A549 (cell line): ENCODE data around the gene PPP1R14D. TPM values are rescaled to one million over a fixed set of nuclear protein-coding genes. Genes with fewer than 3 reads are reported as not detected.

Experiments used
- ATAC-seq, 2 experiments: fragments of 200-7000 bp in 1 of 2; fragments of >200 bp in 1 of 2; cut with Nextera tagmentation in 1 of 2; cut with Tn5 transposase in 1 of 2; 3 replicates each; pipeline versions ENCODE4 v1.8.0 to v1.9.1; 2018 to 2020; ENCODE audit warnings: mild to moderate bottlenecking in 1 of 2, moderate library complexity in 1 of 2
- CTCF ChIA-PET: fragments of 300-600 bp; sonication (Branson Sonifier 250); formaldehyde crosslinking; extraction: SDS; loops from one replicate; lab custom pipeline; 2021; ENCODE audit warnings: antibody characterized with exemption, inconsistent platforms; lab: Yijun Ruan, JAX
- POLR2A ChIA-PET: fragments of 350-600 bp; formaldehyde crosslinking; extraction: SDS; loops from one replicate; lab custom pipeline; 2021; ENCODE audit warnings: antibody characterized with exemption, inconsistent platforms; lab: Yijun Ruan, JAX
- DNase-seq, 2 experiments: peaks; one replicate each; pipeline versions ENCODE4 v3.0.0 to v3.0.0-alpha.2; 2011 to 2016; ENCODE audit warnings: low read depth in 1 of 2, low spot score in 1 of 2
- FAIRE-seq: peaks from 2 replicates; lab custom pipeline; 2011; peaks lifted over from hg19 to GRCh38; lab: Jason Lieb, UNC
- H3K27ac ChIP-seq, 2 experiments: fragments of >200 bp; sonication (Bioruptor Twin); formaldehyde crosslinking; 3 replicates each; pipeline ENCODE4 v1.5.1; 2016 to 2017
- H3K4me1 ChIP-seq: fragments of >200 bp; sonication (Bioruptor Twin); formaldehyde crosslinking; 3 replicates; pipeline ENCODE4 v1.6.1; 2016
- H3K4me2 ChIP-seq: fragments of >200 bp; sonication (Bioruptor Twin); formaldehyde crosslinking; 3 replicates; pipeline ENCODE4 v1.6.1; 2016
- H3K4me3 ChIP-seq: fragments of >200 bp; sonication (Bioruptor Twin); formaldehyde crosslinking; 3 replicates; pipeline ENCODE4 v1.5.1; 2016
- H3K9me3 ChIP-seq: fragments of >200 bp; sonication (Bioruptor Twin); formaldehyde crosslinking; 3 replicates; pipeline ENCODE4 v1.6.1; 2016
- BCL3 ChIP-seq: fragments of >200 bp; sonication (Bioruptor Twin); formaldehyde crosslinking; IDR thresholded peaks from 3 replicates; pipeline ENCODE4 v1.6.1; 2016
- BHLHE40 ChIP-seq: IDR thresholded peaks from 2 replicates; pipeline ENCODE4 v1.6.1; 2012; ENCODE audit warnings: low read depth, low read length, inconsistent platforms
- CBX2 ChIP-seq: fragments of 200-600 bp; sonication (generic); IDR thresholded peaks from 2 replicates; pipeline ENCODE4 v1.6.1; 2016; ENCODE audit warnings: low read depth, mild to moderate bottlenecking, borderline replicate concordance
- CBX8 ChIP-seq: fragments of 200-600 bp; sonication (generic); IDR thresholded peaks from 2 replicates; pipeline ENCODE4 v1.6.1; 2016
- CEBPB ChIP-seq, 2 experiments: fragments of >200 bp in 1 of 2; sonication (Bioruptor Twin) in 1 of 2; formaldehyde crosslinking in 1 of 2; IDR thresholded peaks; 2 replicates each; pipeline ENCODE4 v1.6.1; 2012 to 2016
- CTCF ChIP-seq: fragments of >200 bp; sonication (Bioruptor Twin); formaldehyde crosslinking; IDR thresholded peaks from 3 replicates; pipeline ENCODE4 v1.5.1; 2016
- EHF ChIP-seq: fragments of 250-450 bp; sonication (Bioruptor Pico); IDR thresholded peaks from 2 replicates; pipeline ENCODE4 v1.5.0; 2020; ENCODE audit warnings: mild to moderate bottlenecking
- ELK1 ChIP-seq: fragments of 150-350 bp; IDR thresholded peaks from 2 replicates; pipeline ENCODE4 v1.6.1; 2014; ENCODE audit warnings: low read depth, mild to moderate bottlenecking, low read length
- EP300 ChIP-seq, 2 experiments: fragments of >200 bp; sonication (Bioruptor Twin); formaldehyde crosslinking; IDR thresholded peaks; 2 replicates in 1 of 2; 3 replicates in 1 of 2; pipeline ENCODE4 v1.6.1; 2016 to 2017
- FOSB ChIP-seq: fragments of 250-450 bp; sonication (Bioruptor Pico); IDR thresholded peaks from 2 replicates; pipeline ENCODE4 v1.5.0; 2020; ENCODE audit warnings: mild to moderate bottlenecking, moderate library complexity
- FOSL2 ChIP-seq, 2 experiments: fragments of 450-650 bp in 1 of 2; fragments of >200 bp in 1 of 2; sonication (Bioruptor Twin) in 1 of 2; formaldehyde crosslinking; IDR thresholded peaks; 2 replicates each; pipeline versions ENCODE4 v1.5.0 to v1.6.1; 2016 to 2020; ENCODE audit warnings: mild to moderate bottlenecking in 1 of 2, moderate library complexity in 1 of 2
- FOXS1 ChIP-seq: fragments of 250-450 bp; sonication (Bioruptor Pico); IDR thresholded peaks from 2 replicates; pipeline ENCODE4 v1.5.0; 2020; ENCODE audit warnings: mild to moderate bottlenecking, moderate library complexity
- GATA3 ChIP-seq: IDR thresholded peaks from 2 replicates; pipeline ENCODE4 v1.6.1; 2012; ENCODE audit warnings: borderline replicate concordance
- HES2 ChIP-seq: fragments of >200 bp; sonication (Bioruptor Twin); formaldehyde crosslinking; IDR thresholded peaks from 2 replicates; pipeline ENCODE4 v1.6.1; 2016
- HEYL ChIP-seq: fragments of 250-450 bp; sonication (Bioruptor Pico); IDR thresholded peaks from 2 replicates; pipeline ENCODE4 v1.8.0; 2021; ENCODE audit warnings: mild to moderate bottlenecking, moderate library complexity
- HMGXB4 ChIP-seq: fragments of 250-450 bp; sonication (Bioruptor Pico); IDR thresholded peaks from 2 replicates; pipeline ENCODE4 v1.5.0; 2021; ENCODE audit warnings: mild to moderate bottlenecking, moderate library complexity, borderline replicate concordance
- HOXB13 ChIP-seq: fragments of 250-450 bp; sonication (Bioruptor Pico); IDR thresholded peaks from 2 replicates; pipeline ENCODE4 v1.5.0; 2020; ENCODE audit warnings: low read depth, mild to moderate bottlenecking, moderate library complexity
- HOXB5 ChIP-seq: fragments of 250-450 bp; sonication (Bioruptor Pico); IDR thresholded peaks from 2 replicates; pipeline ENCODE4 v1.5.0; 2020; ENCODE audit warnings: mild to moderate bottlenecking, moderate library complexity
- JUN ChIP-seq, 2 experiments: fragments of >200 bp; sonication (Bioruptor Twin); formaldehyde crosslinking; IDR thresholded peaks; 2 replicates in 1 of 2; 3 replicates in 1 of 2; pipeline ENCODE4 v1.6.1; 2016 to 2017
- JUNB ChIP-seq: fragments of >200 bp; sonication (Bioruptor Twin); formaldehyde crosslinking; IDR thresholded peaks from 2 replicates; pipeline ENCODE4 v1.6.1; 2016
- KDM1A ChIP-seq: fragments of 200-600 bp; sonication (generic); IDR thresholded peaks from 2 replicates; pipeline ENCODE4 v1.6.1; 2016; ENCODE audit warnings: low read depth, mild to moderate bottlenecking
- MAX ChIP-seq: IDR thresholded peaks from 2 replicates; pipeline ENCODE4 v1.6.1; 2012
- MAZ ChIP-seq: fragments of 150-350 bp; IDR thresholded peaks from 2 replicates; pipeline ENCODE4 v1.6.1; 2014; ENCODE audit warnings: antibody characterized with exemption, low read depth, low read length, borderline replicate concordance
- MYC ChIP-seq: IDR thresholded peaks from 2 replicates; pipeline ENCODE4 v1.6.1; 2012; ENCODE audit warnings: mild to moderate bottlenecking, inconsistent platforms, low read length, improper control_type of control experiment, borderline replicate concordance
- NFE2L2 ChIP-seq: fragments of 150-350 bp; conservative IDR thresholded peaks from 2 replicates; pipeline ENCODE4 v1.6.1; 2014; ENCODE audit warnings: low read length
- PHF8 ChIP-seq: fragments of 200-600 bp; sonication (generic); IDR thresholded peaks from 2 replicates; pipeline ENCODE4 v1.6.1; 2016; ENCODE audit warnings: low read depth, mild to moderate bottlenecking, antibody characterized with exemption, moderate library complexity, borderline replicate concordance
- POLR2A ChIP-seq: IDR thresholded peaks from 2 replicates; pipeline ENCODE4 v1.6.1; 2012; ENCODE audit warnings: mild to moderate bottlenecking, low read length
- POLR2AphosphoS2 ChIP-seq: conservative IDR thresholded peaks from 2 replicates; pipeline ENCODE4 v1.6.1; 2012; ENCODE audit warnings: low read length, improper control_type of control experiment, inconsistent platforms
- RAD21 ChIP-seq, 2 experiments: fragments of >200 bp in 1 of 2; sonication (Bioruptor Twin) in 1 of 2; formaldehyde crosslinking in 1 of 2; IDR thresholded peaks in 1 of 2; conservative IDR thresholded peaks in 1 of 2; 2 replicates in 1 of 2; 3 replicates in 1 of 2; pipeline ENCODE4 v1.6.1; 2012 to 2018; ENCODE audit warnings: inconsistent platforms in 1 of 2
- RFX5 ChIP-seq: fragments of 450-650 bp; IDR thresholded peaks from 2 replicates; pipeline ENCODE4 v1.7.1; 2014; ENCODE audit warnings: antibody characterized with exemption, mild to moderate bottlenecking, moderate library complexity
- SMC3 ChIP-seq: fragments of >200 bp; sonication (Bioruptor Twin); formaldehyde crosslinking; IDR thresholded peaks from 3 replicates; pipeline ENCODE4 v1.6.1; 2018; ENCODE audit warnings: inconsistent platforms
- SREBF2 ChIP-seq: fragments of 450-650 bp; IDR thresholded peaks from 2 replicates; pipeline ENCODE4 v1.6.1; 2014; ENCODE audit warnings: mild to moderate bottlenecking, moderate library complexity
- TFCP2L1 ChIP-seq: fragments of 250-450 bp; sonication (Bioruptor Pico); IDR thresholded peaks from 2 replicates; pipeline ENCODE4 v1.5.0; 2021; ENCODE audit warnings: mild to moderate bottlenecking
- TP53 ChIP-seq: fragments of 250-450 bp; sonication (Bioruptor Pico); IDR thresholded peaks from 2 replicates; pipeline ENCODE4 v1.5.0; 2021; ENCODE audit warnings: mild to moderate bottlenecking, moderate library complexity
- ZFP36 ChIP-seq: fragments of 450-650 bp; IDR thresholded peaks from 2 replicates; pipeline ENCODE4 v1.6.1; 2014; ENCODE audit warnings: borderline replicate concordance; ENCODE audit not compliant: partially characterized antibody
- ZSCAN20 ChIP-seq: fragments of 250-450 bp; sonication (Bioruptor Pico); IDR thresholded peaks from 2 replicates; pipeline ENCODE4 v1.8.0; 2022; ENCODE audit warnings: mild to moderate bottlenecking, moderate library complexity
- WGBS: methylation state at CpG from one replicate; pipeline ENCODE4 v1.1.6; 2017; ENCODE audit errors: missing lambda C conversion rate; 5-methylcytosine and 5-hydroxymethylcytosine counted together
- polyA plus RNA-seq, 4 experiments: library from polyadenylated mRNA; depleted of rRNA in 3 of 4; stranded (reverse); fragments of >200 nt; fragmentation: RNase III in 1 of 4; extraction: RNeasy Plus Mini Kit Qiagen cat#74134 plus additional on column Dnase treatment in 1 of 4; gene quantifications; 2 replicates in 3 of 4; 3 replicates in 1 of 4; pipeline ENCODE4 v1.2.3, GENCODE V29; 2011 to 2017

The PPP1R14D gene
- polyA plus RNA-seq, 2 of the 4 experiments (the other 2 are of a cell fraction): 0.21 to 1.1 TPM

- CTCF ChIA-PET: interaction anchor here (0.5 to 9.3 kb wide), 22 partner anchors 12 to 1244 kb away, joined by 3 to 254 read pairs (median 4); partner anchors contain the start of genes RAD51, SPINT1 and VPS18
- Histone ChIP-seq H3K4me2 (peak overlapping the region; percentile 48; the same call in 2 of the 3 replicates), H3K4me3 (no peak overlapping the region), H3K27ac (peak overlapping the region in 1 of 2 experiments; percentile 61; a peak in 3 of 6 replicates), H3K9me3 (no peaks in the 10 kb centered on the region), H3K4me1 (peaks cover 56% of the 10 kb centered on the region)
- POLR2A ChIA-PET: interaction anchor here (1.0 to 1.9 kb wide), 4 partner anchors 11 to 35 kb away, joined by 4 to 17 read pairs (median 9); partner anchors contain the start of genes RHOV and VPS18
- 42% methylated on average over 17 of the region's 18 CpGs for WGBS
- ATAC-seq: peak; percentile 89 to 93
- no peak for FAIRE-seq
- peak; percentile 82 to 88 for DNase-seq
- TF ChIP-seq MAX (peak; percentile 31; the same call in 1 of the 2 replicates), FOXS1 (CRISPR knock-in tag) (no peak), KDM1A (no peak), CBX2 (no peak), CEBPB (IDR thresholded peaks at IDR 0.05) (no peak), MYC (no peak), HMGXB4 (CRISPR knock-in tag) (no peak), SMC3 (peak; percentile 50), HOXB5 (CRISPR knock-in tag) (no peak), CTCF (peak; percentile 66), SREBF2 (no peak), BCL3 (no peak), PHF8 (no peak), CBX8 (no peak), EP300 (IDR thresholded peaks at IDR 0.05) (no peak), JUNB (no peak), HES2 (no peak), EHF (CRISPR knock-in tag) (no peak), MAZ (no peak), TP53 (CRISPR knock-in tag) (no peak), POLR2A (no peak), NFE2L2 (no peak), GATA3 (no peak), ZSCAN20 (no peak), ZFP36 (no peak), HEYL (no peak), TFCP2L1 (CRISPR knock-in tag) (no peak), ELK1 (no peak), RFX5 (no peak), FOSL2 (IDR thresholded peaks at IDR 0.05) (no peak), FOSL2 (CRISPR knock-in tag; IDR thresholded peaks at IDR 0.05) (no peak), JUN (IDR thresholded peaks at IDR 0.05) (no peak), POLR2AphosphoS2 (no peak), BHLHE40 (no peak), RAD21 (conservative IDR thresholded peaks at IDR 0.05 in 1 of 2, IDR thresholded peaks at IDR 0.05 in 1 of 2) (peak; percentile 57 to 62; a peak in 4 of 5 replicates), FOSB (no peak), HOXB13 (CRISPR knock-in tag) (no peak)
Measured at GRCh38 chr15:40859206-40859851, 30.8 kb upstream of the PPP1R14D start.
